Measurements from ENCODE around the gene ZBTB2.

DNA sequence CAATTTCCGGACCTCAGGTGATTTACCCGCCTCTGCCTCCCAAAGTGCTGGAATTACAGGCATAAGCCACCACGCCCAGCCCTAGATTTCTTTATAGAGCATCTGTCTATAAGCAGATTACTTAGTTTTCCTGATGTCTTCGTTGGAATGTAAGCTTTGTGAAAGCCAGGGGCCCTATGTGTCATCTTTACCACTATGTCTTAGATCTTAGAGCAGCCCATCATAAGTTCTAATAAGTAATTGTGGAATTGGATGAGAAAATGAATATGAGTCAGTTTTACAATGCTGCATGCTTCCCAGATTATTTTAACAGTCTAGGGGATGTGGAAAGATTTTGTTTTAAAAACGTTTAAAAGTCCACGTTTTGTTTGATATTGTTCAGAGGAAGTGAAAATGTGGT lies 9.1 kb upstream of the ZBTB2 start:
- TF ChIP-seq HDAC2 (IDR thresholded peaks at IDR 0.05) (no peak), SMC3 (IDR thresholded peaks at IDR 0.05; ENCODE audit: borderline replicate concordance, low read length) (no peak), USF2 (IDR thresholded peaks at IDR 0.05; ENCODE audit: borderline replicate concordance, low read depth, low read length) (no peak), CEBPB (IDR thresholded peaks at IDR 0.05; ENCODE audit: borderline replicate concordance in 1 of 2, low read depth in 2 of 2, low read length in 2 of 2) (no peak), EP300 (IDR thresholded peaks at IDR 0.05; ENCODE audit: borderline replicate concordance in 1 of 2, control insufficient read depth in 1 of 2, low read depth in 2 of 2, low read length in 2 of 2) (no peak), PAX8 (IDR thresholded peaks at IDR 0.05) (no peak), POLR2AphosphoS5 (IDR thresholded peaks at IDR 0.05; ENCODE audit: low read length) (no peak), POLR2A (IDR thresholded peaks at IDR 0.05; ENCODE audit: low read depth, low read length) (no peak), ZBED1 (IDR thresholded peaks at IDR 0.05; ENCODE audit: borderline replicate concordance) (no peak), TCF7 (IDR thresholded peaks at IDR 0.05; ENCODE audit: borderline replicate concordance) (no peak), CTCF (IDR thresholded peaks at IDR 0.05 in 2 of 3, conservative IDR thresholded peaks at IDR 0.05 in 1 of 3; ENCODE audit: control insufficient read depth in 2 of 3, extremely low read depth in 1 of 3, insufficient read depth in 1 of 3, low read depth in 3 of 3, low read length in 3 of 3) (no peak)
